B cell (primary cell): ENCODE measurements around the gene TBCCD1. TPM values are rescaled to one million over a fixed set of nuclear protein-coding genes. Genes with fewer than 3 reads are reported as not detected.

Experiments
- ATAC-seq: fragments of 200-7000 bp; cut with Tn5 transposase; one replicate; pipeline ENCODE4 v1.10.0; 2021; ENCODE audit warnings: low read depth, mild to moderate bottlenecking, moderate number of reproducible peaks, moderate library complexity
- CTCF ChIA-PET: fragments of 350-600 bp; sonication (Branson Sonifier 250); formaldehyde crosslinking; loops from one replicate; lab custom pipeline; 2021; ENCODE audit warnings: antibody characterized with exemption, inconsistent platforms; lab: Charles Lee
- POLR2A ChIA-PET: fragments of 350-600 bp; sonication (Branson Sonifier 250); formaldehyde crosslinking; loops from one replicate; lab custom pipeline; 2021; ENCODE audit warnings: antibody characterized with exemption; lab: Charles Lee
- DNase-seq: peaks from one replicate; pipeline ENCODE4 v3.0.0; 2013
- H2AFZ ChIP-seq: 2 replicates; pipeline ENCODE4 v1.6.1; 2012; ENCODE audit warnings: mild to moderate bottlenecking, low read depth, low read length; ENCODE audit not compliant: insufficient read depth, poor library complexity, severe bottlenecking
- H3K27ac ChIP-seq, 2 donors: 1 replicate in 1 of 2; 2 replicates in 1 of 2; pipeline ENCODE4 v1.5.1; 2012 to 2013; ENCODE audit warnings: low read length in 2 of 2, mild to moderate bottlenecking in 2 of 2, moderate library complexity in 1 of 2
- H3K27me3 ChIP-seq, 4 experiments: fragments of 200-600 bp in 1 of 4; sonication (generic) in 1 of 4; replicated peaks in 1 of 4; 1 replicate in 2 of 4; 2 replicates in 2 of 4; pipeline versions ENCODE4 v1.6.1 to v1.7.0; 2013 to 2016; ENCODE audit warnings: low read length in 3 of 4, mild to moderate bottlenecking in 2 of 4, mixed read lengths in 1 of 4, moderate library complexity in 1 of 4; ENCODE audit not compliant: insufficient read depth in 4 of 4, control insufficient read depth in 3 of 4; ENCODE audit errors: control extremely low read depth in 1 of 4
- H3K36me3 ChIP-seq, 2 experiments: replicated peaks in 1 of 2; 1 replicate in 1 of 2; 2 replicates in 1 of 2; pipeline versions ENCODE4 v1.6.1 to v1.7.1; 2013; ENCODE audit warnings: low read length in 1 of 2; ENCODE audit not compliant: insufficient read depth in 2 of 2, control insufficient read depth in 1 of 2; ENCODE audit errors: control extremely low read depth in 1 of 2, extremely low read depth in 1 of 2
- H3K4me1 ChIP-seq, 2 donors: fragments of 200-600 bp in 1 of 2; sonication (generic) in 1 of 2; 1 replicate in 1 of 2; 2 replicates in 1 of 2; pipeline versions ENCODE4 v1.5.1 to v1.6.1; 2013 to 2017; ENCODE audit warnings: low read length in 2 of 2; ENCODE audit not compliant: control insufficient read depth in 2 of 2, insufficient read depth in 2 of 2
- H3K4me2 ChIP-seq: replicated peaks from 2 replicates; pipeline ENCODE3; 2012; ENCODE audit warnings: mild to moderate bottlenecking, low read depth, low read length; ENCODE audit not compliant: poor library complexity, severe bottlenecking
- H3K4me3 ChIP-seq, 5 experiments: fragments of 200-600 bp in 1 of 5; sonication (generic) in 1 of 5; 1 replicate in 3 of 5; 2 replicates in 2 of 5; pipeline versions ENCODE4 v1.5.1 to v1.7.0; 2011 to 2016; ENCODE audit warnings: low read length in 4 of 5, mild to moderate bottlenecking in 4 of 5, low read depth in 2 of 5, control low read depth in 1 of 5, moderate library complexity in 1 of 5; ENCODE audit not compliant: insufficient read depth in 1 of 5; ENCODE audit errors: control extremely low read depth in 1 of 5, extremely low read depth in 1 of 5
- H3K79me2 ChIP-seq: fragments of 200-600 bp; sonication (generic); one replicate; pipeline ENCODE4 v1.6.0; 2016; ENCODE audit warnings: low read length; ENCODE audit not compliant: control insufficient read depth, insufficient read depth
- H3K9ac ChIP-seq: fragments of 200-600 bp; sonication (generic); 2 replicates; pipeline ENCODE4 v1.6.1; 2017; ENCODE audit warnings: mild to moderate bottlenecking, low read length, moderate library complexity
- H3K9me3 ChIP-seq, 3 donors: one replicate each; pipeline versions ENCODE4 v1.6.1 to v1.7.1; 2013; ENCODE audit warnings: low read length in 2 of 3; ENCODE audit not compliant: control insufficient read depth in 2 of 3, insufficient read depth in 1 of 3; ENCODE audit errors: control extremely low read depth in 1 of 3
- H4K20me1 ChIP-seq: 2 replicates; pipeline ENCODE4 v1.6.0; 2012; ENCODE audit warnings: mild to moderate bottlenecking, low read length; ENCODE audit not compliant: insufficient read depth, control insufficient read depth, poor library complexity, severe bottlenecking
- H3K27ac Mint-ChIP-seq: one replicate; pipeline ENCODE4 v1.8.0; 2021; ENCODE audit warnings: mixed read lengths
- H3K27me3 Mint-ChIP-seq: one replicate; pipeline ENCODE4 v1.8.0; 2021; ENCODE audit warnings: mixed read lengths
- H3K4me1 Mint-ChIP-seq: one replicate; pipeline ENCODE4 v1.8.0; 2021; ENCODE audit warnings: mixed read lengths
- H3K4me3 Mint-ChIP-seq: one replicate; pipeline ENCODE4 v1.8.0; 2021; ENCODE audit warnings: mixed read lengths
- H3K9me3 Mint-ChIP-seq: one replicate; pipeline ENCODE4 v1.8.0; 2022; ENCODE audit warnings: mixed read lengths; ENCODE audit not compliant: insufficient read depth
- CTCF ChIP-seq: fragments of 200-600 bp; IDR thresholded peaks from one replicate; pipeline ENCODE4 v1.8.0; 2022; ENCODE audit warnings: antibody characterized with exemption, mild to moderate bottlenecking
- EZH2 ChIP-seq: IDR thresholded peaks from 2 replicates; pipeline ENCODE4 v1.6.1; 2012; ENCODE audit warnings: borderline replicate concordance, low read depth, mild to moderate bottlenecking, moderate library complexity, low read length; ENCODE audit not compliant: insufficient read depth, poor library complexity, severe bottlenecking
- WGBS: methylation state at CpG from one replicate; pipeline ENCODE4 v1.1.5; 2013; ENCODE audit warnings: missing lambda C conversion rate; ENCODE audit not compliant: insufficient coverage; 5-methylcytosine and 5-hydroxymethylcytosine counted together
- intact Hi-C: fragments of 100-400 bp; cut with micrococcal nuclease; formaldehyde crosslinking; loops from one replicate; pipeline ENCODE4 v1.10.0; 2022
- polyA plus RNA-seq: library from polyadenylated mRNA; depleted of rRNA; stranded (reverse); fragments of >200 nt; gene quantifications from 2 replicates; pipeline ENCODE4 v1.2.3, GENCODE V29; 2012
- total RNA-seq, 2 donors: library from RNA; stranded (reverse); fragments of 120-200 nt in 1 of 2; gene quantifications; 1 replicate in 1 of 2; 2 replicates in 1 of 2; pipeline versions ENCODE4 v1.2.3 to v1.2.4, GENCODE V29; 2013 to 2022

TBCCD1 gene
- total and polyA plus RNA-seq, 2 donors (not counting 1 experiment from before 2014, with no cell fraction given): 15.9 to 17.3 TPM

GRCh38 chr3:186596568-186597287 is 29.6 kb upstream of the TBCCD1 start:
- no peak overlapping the region for H3K9ac ChIP-seq
- 87% methylated on average over 3 of the region's 17 CpGs for whole genome bisulfite sequencing
- no peak overlapping the region for H3K27ac Mint-ChIP-seq

More at GRCh38 chr3:186596568-186597287, 29.6 kb upstream of the TBCCD1 start:
- H3K4me1 Mint-ChIP-seq: no peaks in the 10 kb centered on the region
- POLR2A ChIA-PET: interaction anchor here (0.7 kb wide), 1 partner anchor 1792 kb away, joined by 3 read pairs; no protein-coding TSS in a partner anchor
- no peak overlapping the region for H3K27ac ChIP-seq
- H3K4me1 ChIP-seq: no peaks in the 10 kb centered on the region
- TF ChIP-seq EZH2 (no peak), CTCF (no peak)
- no peaks in the 10 kb centered on the region for H4K20me1 ChIP-seq
- H3K4me3 Mint-ChIP-seq: no peak overlapping the region
- no peaks in the 10 kb centered on the region for H3K36me3 ChIP-seq
- intact Hi-C loops: no loop called here
- H3K9me3 Mint-ChIP-seq: no peaks in the 10 kb centered on the region
- H2AFZ ChIP-seq: no peak overlapping the region
- CTCF ChIA-PET: interaction anchor here (0.7 to 1.6 kb wide), 4 partner anchors 17 to 225 kb away, joined by 3 to 10 read pairs (median 6); no protein-coding TSS in a partner anchor
- no peaks in the 10 kb centered on the region for H3K9me3 ChIP-seq
- H3K4me2 ChIP-seq: no peak overlapping the region
- H3K27me3 Mint-ChIP-seq: peaks cover 9% of the 10 kb centered on the region
- no peaks in the 10 kb centered on the region for H3K79me2 ChIP-seq
- no peak overlapping the region for H3K4me3 ChIP-seq
- ATAC-seq (no peak), DNase-seq (no peak)
- H3K27me3 ChIP-seq: no peaks in the 10 kb centered on the region
